Esophagus squamous epithelium (tissue), 5 donors: ENCODE results near the gene CD6. TPM values are rescaled to one million over a fixed set of nuclear protein-coding genes. Genes with fewer than 3 reads are reported as not detected.
"Not testable (repeated sequence)": the region's sequence is repeated elsewhere in the genome, so short reads cannot be mapped to it uniquely, and the experiment has no call there.

Source experiments
- DNase-seq: peaks from one replicate; lab custom pipeline; 2025; lab: John Stamatoyannopoulos, UW
- H3K27ac ChIP-seq, 4 donors: fragments of 200-600 bp; sonication (generic); one replicate each; pipeline ENCODE4 v1.5.1; 2016 to 2019; ENCODE audit warnings: mild to moderate bottlenecking in 1 of 4
- H3K27me3 ChIP-seq, 4 donors: fragments of 200-600 bp; sonication (generic); 1 replicate in 3 of 4; 2 replicates in 1 of 4; pipeline versions ENCODE4 v1.5.1 to v1.6.0; 2017 to 2021; ENCODE audit warnings: antibody characterized with exemption in 1 of 4
- H3K36me3 ChIP-seq, 3 donors: fragments of 200-600 bp; sonication (generic); one replicate each; pipeline ENCODE4 v1.5.1; 2016 to 2019
- H3K4me1 ChIP-seq, 3 donors: fragments of 200-600 bp; sonication (generic); one replicate each; pipeline ENCODE4 v1.5.1; 2017 to 2019
- H3K4me3 ChIP-seq, 4 donors: fragments of 200-600 bp; sonication (generic); 1 replicate in 3 of 4; 2 replicates in 1 of 4; pipeline ENCODE4 v1.5.1; 2016 to 2019; ENCODE audit warnings: mild to moderate bottlenecking in 2 of 4, moderate library complexity in 1 of 4
- H3K9me3 ChIP-seq, 3 donors: fragments of 200-600 bp; sonication (generic); one replicate each; pipeline ENCODE4 v1.5.1; 2016 to 2019
- POLR2A ChIP-seq, 4 donors: fragments of 450-650 bp; IDR thresholded peaks; one replicate each; pipeline ENCODE4 v1.6.1; 2017; ENCODE audit warnings: antibody characterized with exemption in 4 of 4, mild to moderate bottlenecking in 4 of 4, moderate library complexity in 3 of 4
- WGBS, 2 donors: methylation state at CpG; one replicate each; pipeline ENCODE4 v1.1.5; 2018; 5-methylcytosine and 5-hydroxymethylcytosine counted together
- intact Hi-C: fragments of 100-400 bp; cut with DNase I; formaldehyde crosslinking; loops from one replicate; pipeline ENCODE4 v1.15.0; 2022
- total RNA-seq, 4 donors: library from RNA; depleted of rRNA; stranded (reverse); fragments of >200 nt; gene quantifications; one replicate each; pipeline ENCODE4 v1.1.0, GENCODE V29; 2016
- TF ChIP-seq, protein P1 (sequence below), 6 experiments: fragments of 450-650 bp in 4 of 6; fragments of 200-600 bp in 2 of 6; sonication (generic) in 2 of 6; IDR thresholded peaks; one replicate each; pipeline ENCODE4 v1.5.1; 2016 to 2019; ENCODE audit warnings: antibody characterized with exemption in 6 of 6, mild to moderate bottlenecking in 4 of 6, moderate library complexity in 4 of 6
- donor health status: DM: yes; HTN: yes; CAD: no.

The CD6 gene
- total RNA-seq, 4 donors from 2014 or later, result 0.79 to 4.4 (median 1.4) TPM

DNA sequence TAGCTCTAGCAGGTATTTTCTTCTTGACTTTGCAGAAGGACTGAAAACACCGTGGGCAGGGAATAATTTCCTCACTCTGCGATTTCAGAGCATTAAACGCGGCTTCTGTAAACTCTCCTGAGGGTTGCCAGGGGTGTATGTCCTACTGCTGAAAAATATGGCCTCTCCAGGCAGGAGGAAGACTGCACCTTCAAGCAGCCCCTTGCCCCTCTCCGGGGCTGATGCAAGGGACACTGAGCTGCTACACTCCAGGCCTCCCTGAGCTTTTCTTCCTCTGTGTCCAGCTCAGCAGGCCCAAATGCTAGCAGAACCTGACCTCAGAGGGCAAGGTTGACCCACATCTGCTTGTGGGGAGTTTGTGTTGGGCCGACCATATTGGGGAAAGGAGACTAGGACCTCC lies 2.2 kb downstream of the CD6 start:
- no peak for TF ChIP-seq POLR2A (IDR thresholded peaks at IDR 0.05)
- TF ChIP-seq, protein P1, sequence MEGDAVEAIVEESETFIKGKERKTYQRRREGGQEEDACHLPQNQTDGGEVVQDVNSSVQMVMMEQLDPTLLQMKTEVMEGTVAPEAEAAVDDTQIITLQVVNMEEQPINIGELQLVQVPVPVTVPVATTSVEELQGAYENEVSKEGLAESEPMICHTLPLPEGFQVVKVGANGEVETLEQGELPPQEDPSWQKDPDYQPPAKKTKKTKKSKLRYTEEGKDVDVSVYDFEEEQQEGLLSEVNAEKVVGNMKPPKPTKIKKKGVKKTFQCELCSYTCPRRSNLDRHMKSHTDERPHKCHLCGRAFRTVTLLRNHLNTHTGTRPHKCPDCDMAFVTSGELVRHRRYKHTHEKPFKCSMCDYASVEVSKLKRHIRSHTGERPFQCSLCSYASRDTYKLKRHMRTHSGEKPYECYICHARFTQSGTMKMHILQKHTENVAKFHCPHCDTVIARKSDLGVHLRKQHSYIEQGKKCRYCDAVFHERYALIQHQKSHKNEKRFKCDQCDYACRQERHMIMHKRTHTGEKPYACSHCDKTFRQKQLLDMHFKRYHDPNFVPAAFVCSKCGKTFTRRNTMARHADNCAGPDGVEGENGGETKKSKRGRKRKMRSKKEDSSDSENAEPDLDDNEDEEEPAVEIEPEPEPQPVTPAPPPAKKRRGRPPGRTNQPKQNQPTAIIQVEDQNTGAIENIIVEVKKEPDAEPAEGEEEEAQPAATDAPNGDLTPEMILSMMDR (IDR thresholded peaks at IDR 0.05), result no peak
- Histone ChIP-seq H3K4me1 (peaks cover 0 to 33% (median 8%) of the 10 kb centered on the region in 3 donors), H3K27ac (peak overlapping the region in 1 of 4 donors; percentile 36), H3K27me3 (no peaks in the 10 kb centered on the region), H3K36me3 (no peaks in the 10 kb centered on the region), H3K4me3 (peak overlapping the region in 2 of 4 donors; percentile 31 to 51), H3K9me3 (no peaks in the 10 kb centered on the region)
- 67 to 84% methylated on average over 6 of the region's 6 CpGs for WGBS, 2 donors
- DNase-seq, result no peak
- intact Hi-C loops, result no loop called here

DNA sequence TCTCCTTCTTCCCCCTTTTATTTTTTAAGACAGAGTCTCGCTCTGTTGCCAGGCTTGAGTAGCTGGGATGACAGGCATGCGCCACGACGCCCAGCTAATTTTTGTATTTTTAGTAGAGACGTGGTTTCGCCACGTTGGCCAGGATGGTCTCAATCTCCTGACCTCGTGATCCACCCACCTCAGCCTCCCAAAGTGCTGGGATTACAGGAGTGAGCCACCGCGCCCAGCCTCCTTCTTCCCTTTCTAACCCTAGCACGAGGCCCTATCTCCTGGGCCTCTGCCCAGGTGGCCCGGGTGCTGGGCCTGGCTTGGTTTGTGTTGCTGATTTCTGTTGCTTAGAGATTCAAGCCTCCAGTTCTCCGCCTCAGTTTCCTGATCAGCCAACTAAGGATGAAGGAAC lies 2.8 kb downstream of the CD6 start:
- DNase-seq, intact Hi-C loops, H3K9me3 ChIP-seq, H3K27me3 ChIP-seq, H3K36me3 ChIP-seq: not testable (repeated sequence)
- H3K4me1 ChIP-seq, result peaks cover 0 to 40% (median 11%) of the 10 kb centered on the region in 3 donors
- WGBS, 2 donors, result 58 to 64% methylated on average over 10 of the region's 13 CpGs
- H3K27ac ChIP-seq, result peak overlapping the region in 1 of 4 donors; percentile 36
- peak overlapping the region in 2 of 4 donors; percentile 29 to 31 for H3K4me3 ChIP-seq

DNA sequence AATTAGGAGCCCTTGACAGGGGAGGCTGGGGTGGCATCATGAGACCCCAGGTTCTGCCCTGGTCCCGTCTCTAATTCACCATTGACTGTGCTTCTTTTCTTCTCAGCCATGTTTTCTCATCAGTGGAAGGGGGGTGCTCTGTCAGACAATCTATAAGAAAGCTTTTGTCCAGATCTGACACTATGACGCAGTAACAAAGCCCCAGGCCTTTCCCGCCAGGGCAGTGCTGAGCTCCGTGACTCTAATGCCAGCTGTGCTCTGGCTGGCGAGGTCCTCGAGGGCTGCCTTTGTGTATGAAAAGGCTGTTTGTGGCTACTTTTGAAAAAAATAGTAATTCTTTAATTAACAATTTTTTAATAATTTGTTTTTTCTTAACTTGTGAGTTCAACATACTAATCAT lies 3.2 kb downstream of the CD6 start:
- Histone ChIP-seq H3K4me3 (no peak overlapping the region), H3K9me3 (no peaks in the 10 kb centered on the region), H3K27me3 (no peaks in the 10 kb centered on the region), H3K27ac (no peak overlapping the region), H3K4me1 (peaks cover 0 to 44% (median 14%) of the 10 kb centered on the region in 3 donors), H3K36me3 (no peaks in the 10 kb centered on the region)
- TF ChIP-seq, protein P1 (IDR thresholded peaks at IDR 0.05), result no peak
- no peak for TF ChIP-seq POLR2A (IDR thresholded peaks at IDR 0.05)
- no peak for DNase-seq
- intact Hi-C loops, result no loop called here
- 66 to 81% methylated on average over 6 of the region's 6 CpGs for WGBS, 2 donors

DNA sequence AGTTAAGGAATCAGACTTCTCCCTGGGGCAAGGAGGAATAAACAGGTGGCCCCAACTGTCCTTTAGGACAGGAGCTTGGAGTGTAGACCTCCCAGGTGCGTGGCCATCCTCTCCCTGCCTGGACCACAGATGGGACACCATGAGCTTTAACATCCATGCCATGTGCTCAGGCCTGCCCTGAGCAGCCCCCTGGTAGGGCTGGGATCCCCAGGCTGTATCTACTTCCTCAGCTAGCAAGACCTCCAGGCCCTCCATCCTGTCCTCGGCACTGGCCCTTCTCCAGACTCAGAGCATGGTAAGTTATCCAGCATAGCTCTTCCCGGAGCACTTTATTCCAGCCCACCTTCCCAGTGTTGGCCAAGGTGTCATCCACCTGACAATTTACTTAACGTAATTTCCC lies 5.7 kb downstream of the CD6 start:
- TF ChIP-seq POLR2A (IDR thresholded peaks at IDR 0.05), result no peak
- TF ChIP-seq, protein P1 (IDR thresholded peaks at IDR 0.05), result no peak
- H3K27me3 ChIP-seq, result no peaks in the 10 kb centered on the region
- peaks cover 0 to 39% (median 14%) of the 10 kb centered on the region in 3 donors for H3K4me1 ChIP-seq
- 85 to 86% methylated on average over 4 of the region's 4 CpGs for WGBS, 2 donors
- no peak overlapping the region for H3K27ac ChIP-seq
- DNase-seq, result no peak
- H3K4me3 ChIP-seq, result no peak overlapping the region
- H3K9me3 ChIP-seq, result no peaks in the 10 kb centered on the region
- intact Hi-C loops, result no loop called here
- H3K36me3 ChIP-seq, result no peaks in the 10 kb centered on the region

DNA sequence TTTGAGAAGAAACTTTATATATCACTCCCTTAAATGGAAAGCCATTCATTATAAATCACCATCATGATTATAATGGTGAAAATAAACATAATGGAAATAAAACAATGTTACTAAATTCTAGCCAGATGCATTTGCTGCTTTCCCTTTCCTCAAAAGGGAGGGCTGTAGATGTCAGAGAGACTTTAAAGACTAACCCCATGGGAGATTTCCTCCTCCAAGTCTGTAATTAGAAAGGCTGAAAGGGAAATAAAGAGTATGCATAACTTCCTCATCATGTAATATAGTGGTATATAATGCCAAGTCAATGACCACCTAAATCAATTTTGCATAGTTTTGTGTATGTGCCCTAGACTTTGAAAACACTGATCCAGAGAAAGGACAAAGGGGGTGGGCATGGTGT lies 6.4 kb downstream of the CD6 start:
- TF ChIP-seq, protein P1 (IDR thresholded peaks at IDR 0.05), result no peak
- no peak for TF ChIP-seq POLR2A (IDR thresholded peaks at IDR 0.05)
- intact Hi-C loops, result no loop called here
- DNase-seq, result no peak

More for the DNA sequence above, 6.4 kb downstream of the CD6 start:
- Histone ChIP-seq H3K4me1 (peaks cover 0 to 39% (median 14%) of the 10 kb centered on the region in 3 donors), H3K27me3 (no peaks in the 10 kb centered on the region), H3K36me3 (no peaks in the 10 kb centered on the region), H3K9me3 (no peaks in the 10 kb centered on the region), H3K27ac (peak overlapping the region in 1 of 4 donors; percentile 21), H3K4me3 (no peak overlapping the region)
